ACC112 (cell line): ENCODE data around the gene NT5E.

Experiments used
- H2AFZ ChIP-seq: fragments of 200-600 bp; sonication (generic); one replicate; pipeline ENCODE4 v1.6.0; 2017; ENCODE audit warnings: antibody characterized with exemption, low read length; ENCODE audit not compliant: unreplicated experiment
- H3K27ac ChIP-seq: fragments of 200-600 bp; sonication (generic); 2 replicates; pipeline ENCODE4 v1.5.1; 2014; ENCODE audit warnings: low read depth, mild to moderate bottlenecking, antibody characterized with exemption, low read length, moderate library complexity
- H3K27me3 ChIP-seq: fragments of 200-600 bp; sonication (generic); 2 replicates; pipeline ENCODE4 v1.6.1; 2014; ENCODE audit warnings: mild to moderate bottlenecking, antibody characterized with exemption, low read length, moderate library complexity, mixed read lengths; ENCODE audit not compliant: insufficient read depth
- H3K36me3 ChIP-seq: fragments of 200-600 bp; sonication (generic); 2 replicates; pipeline ENCODE4 v1.6.1; 2016; ENCODE audit warnings: mild to moderate bottlenecking, antibody characterized with exemption, low read length, moderate library complexity, mixed read lengths; ENCODE audit not compliant: insufficient read depth
- H3K4me1 ChIP-seq: fragments of 200-600 bp; sonication (generic); one replicate; pipeline ENCODE4 v1.6.1; 2016; ENCODE audit warnings: low read length, mixed read lengths; ENCODE audit not compliant: insufficient read depth, unreplicated experiment, control insufficient read depth
- H3K4me3 ChIP-seq: fragments of 200-600 bp; sonication (generic); 2 replicates; pipeline ENCODE4 v1.5.1; 2014; ENCODE audit warnings: mild to moderate bottlenecking, low read depth, low read length
- H3K79me2 ChIP-seq: fragments of 200-600 bp; sonication (generic); one replicate; pipeline ENCODE4 v1.6.0; 2016; ENCODE audit warnings: low read length; ENCODE audit not compliant: control insufficient read depth, unreplicated experiment, insufficient read depth

NT5E gene

DNA sequence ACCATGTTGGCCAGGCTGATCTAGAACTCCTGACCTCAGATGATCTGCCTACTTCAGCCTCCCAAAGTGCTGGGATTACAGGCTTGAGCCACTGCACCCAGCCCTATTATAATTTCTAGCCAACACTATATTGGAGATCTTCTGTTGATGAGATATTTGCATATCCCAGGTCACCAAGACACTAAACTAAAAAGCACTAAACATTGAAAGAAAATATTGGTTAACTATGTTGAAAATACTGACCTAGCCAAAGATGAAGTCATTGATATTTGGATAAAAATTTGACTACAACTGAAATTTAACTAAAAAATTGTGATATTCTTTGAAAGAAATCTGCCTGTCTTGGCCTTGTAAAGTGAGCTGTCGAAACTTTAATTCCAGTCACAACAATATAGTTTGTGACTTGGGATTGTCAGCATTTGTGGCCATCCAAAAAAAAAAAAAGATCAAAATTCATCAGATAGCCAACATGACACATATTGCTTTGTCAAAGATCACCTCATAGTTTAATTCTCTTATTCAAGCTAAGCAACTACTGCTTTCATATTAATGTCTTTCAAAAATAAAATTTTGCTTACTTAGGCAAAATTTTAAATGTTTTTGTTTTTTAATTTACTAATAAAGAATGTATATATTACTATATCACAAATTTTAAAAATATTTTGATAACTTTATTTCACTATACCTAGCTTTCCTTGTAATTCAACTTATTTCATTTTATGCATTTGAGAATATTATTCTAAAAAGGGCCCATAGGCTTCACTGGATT is 6.3 kb upstream of the NT5E start:
- Histone ChIP-seq H3K27ac (peak overlapping the region; percentile 70), H3K79me2 (peaks cover 13% of the 10 kb centered on the region), H3K27me3 (no peaks in the 10 kb centered on the region), H3K4me1 (peaks cover 39% of the 10 kb centered on the region), H3K4me3 (no peak overlapping the region), H2AFZ (no peak overlapping the region), H3K36me3 (peaks cover 22% of the 10 kb centered on the region)

- Histone ChIP-seq H3K4me3 (peak overlapping the region; percentile 96), H3K27ac (peak overlapping the region; percentile 100), H2AFZ (peak overlapping the region; percentile 78), H3K27me3 (no peaks in the 10 kb centered on the region), H3K79me2 (peaks cover 72% of the 10 kb centered on the region), H3K4me1 (peaks cover 53% of the 10 kb centered on the region), H3K36me3 (peaks cover 34% of the 10 kb centered on the region)
Observed at GRCh38 chr6:85449388-85449817, 480 bp upstream of the NT5E start.

- Histone ChIP-seq H3K27ac (peak overlapping the region; percentile 100), H3K79me2 (peaks cover 95% of the 10 kb centered on the region), H2AFZ (no peak overlapping the region), H3K4me1 (peaks cover 55% of the 10 kb centered on the region), H3K4me3 (peak overlapping the region; percentile 96), H3K36me3 (peaks cover 22% of the 10 kb centered on the region), H3K27me3 (no peaks in the 10 kb centered on the region)
Observed at GRCh38 chr6:85451565-85452306, 1.9 kb downstream of the NT5E start.

- H2AFZ ChIP-seq, result no peak overlapping the region
- H3K27ac ChIP-seq, result peak overlapping the region; percentile 100
- peaks cover 100% of the 10 kb centered on the region for H3K79me2 ChIP-seq
- H3K36me3 ChIP-seq, result peaks cover 27% of the 10 kb centered on the region
- no peaks in the 10 kb centered on the region for H3K27me3 ChIP-seq
- H3K4me1 ChIP-seq, result peaks cover 57% of the 10 kb centered on the region
- H3K4me3 ChIP-seq, result peak overlapping the region; percentile 96
Observed at GRCh38 chr6:85452441-85452881, 2.6 kb downstream of the NT5E start.

DNA sequence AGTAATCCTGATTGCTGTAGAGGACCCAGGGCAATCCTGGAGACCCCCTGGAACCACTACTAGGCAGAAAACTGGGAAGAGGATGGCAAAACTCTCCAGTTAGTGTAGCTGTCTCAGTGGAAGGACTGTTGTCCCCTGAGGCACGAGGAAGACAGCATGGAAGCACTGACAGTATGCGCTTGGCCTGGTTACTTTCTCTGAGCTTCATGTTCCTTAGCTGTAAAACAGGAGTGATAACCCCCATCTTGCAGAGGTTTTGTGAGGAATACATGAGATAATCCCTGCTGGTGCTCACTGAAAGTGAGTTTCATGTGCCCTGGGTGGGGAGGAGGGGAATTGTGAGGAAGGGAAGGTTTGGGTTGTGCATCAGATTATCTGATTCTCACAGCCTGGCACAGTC is 3.2 kb downstream of the NT5E start:
- H3K27me3 ChIP-seq, result no peaks in the 10 kb centered on the region
- peaks cover 57% of the 10 kb centered on the region for H3K4me1 ChIP-seq
- H3K79me2 ChIP-seq, result peaks cover 100% of the 10 kb centered on the region
- H3K4me3 ChIP-seq, result peak overlapping the region; percentile 96
- no peak overlapping the region for H2AFZ ChIP-seq
- peaks cover 24% of the 10 kb centered on the region for H3K36me3 ChIP-seq
- peak overlapping the region; percentile 100 for H3K27ac ChIP-seq

- Histone ChIP-seq H3K79me2 (peaks cover 100% of the 10 kb centered on the region), H2AFZ (no peak overlapping the region), H3K36me3 (peaks cover 24% of the 10 kb centered on the region), H3K27ac (peak overlapping the region; percentile 100), H3K27me3 (no peaks in the 10 kb centered on the region), H3K4me1 (peaks cover 60% of the 10 kb centered on the region), H3K4me3 (peak overlapping the region; percentile 96)
Observed at GRCh38 chr6:85453490-85453889, 3.6 kb downstream of the NT5E start.

DNA sequence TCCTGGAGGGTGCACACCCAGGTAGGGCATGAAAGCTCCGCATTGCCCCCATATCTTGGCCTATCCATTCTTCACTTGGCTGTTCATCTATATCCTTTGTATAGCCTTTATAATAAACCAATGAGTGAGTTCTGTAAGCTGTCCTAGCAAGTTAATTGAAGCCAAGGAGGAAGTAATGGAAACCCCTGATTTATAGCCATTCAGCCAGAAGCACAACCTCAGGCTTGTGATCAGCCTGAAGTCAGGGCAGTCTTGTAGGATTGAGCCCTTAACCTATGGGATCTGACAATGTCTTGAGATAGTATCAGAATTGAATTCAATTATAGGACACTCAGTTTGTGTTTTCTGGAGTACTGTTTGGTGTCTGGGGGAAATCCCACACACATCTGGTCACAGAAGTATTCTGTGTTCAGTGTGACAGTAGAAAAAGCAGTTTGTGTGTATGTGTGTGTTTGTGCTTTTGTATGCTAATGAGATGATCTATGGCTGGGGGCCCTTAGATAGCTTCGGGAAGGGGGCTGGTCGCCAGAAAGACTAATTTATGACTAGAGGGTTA is 5.7 kb downstream of the NT5E start:
- Histone ChIP-seq H3K4me3 (peak overlapping the region; percentile 96; the same call in 1 of the 2 replicates), H3K27me3 (no peaks in the 10 kb centered on the region), H3K27ac (peak overlapping the region; percentile 100), H3K79me2 (peaks cover 84% of the 10 kb centered on the region), H3K36me3 (peaks cover 24% of the 10 kb centered on the region), H2AFZ (no peak overlapping the region), H3K4me1 (peaks cover 79% of the 10 kb centered on the region)

- H3K4me3 ChIP-seq, result peak overlapping the region; percentile 96; the same call in 1 of the 2 replicates
- peaks cover 91% of the 10 kb centered on the region for H3K4me1 ChIP-seq
- H3K36me3 ChIP-seq, result peaks cover 23% of the 10 kb centered on the region
- no peaks in the 10 kb centered on the region for H3K27me3 ChIP-seq
- H3K79me2 ChIP-seq, result peaks cover 84% of the 10 kb centered on the region
- peak overlapping the region; percentile 100 for H3K27ac ChIP-seq
- no peak overlapping the region for H2AFZ ChIP-seq
Observed at GRCh38 chr6:85456782-85457181, 6.9 kb downstream of the NT5E start.

- Histone ChIP-seq H3K27me3 (no peaks in the 10 kb centered on the region), H3K4me1 (peaks cover 99% of the 10 kb centered on the region), H2AFZ (no peak overlapping the region), H3K4me3 (peak overlapping the region; percentile 42), H3K36me3 (peaks cover 13% of the 10 kb centered on the region), H3K79me2 (peaks cover 84% of the 10 kb centered on the region), H3K27ac (peak overlapping the region; percentile 100)
Observed at GRCh38 chr6:85458184-85458583, 8.3 kb downstream of the NT5E start.

DNA sequence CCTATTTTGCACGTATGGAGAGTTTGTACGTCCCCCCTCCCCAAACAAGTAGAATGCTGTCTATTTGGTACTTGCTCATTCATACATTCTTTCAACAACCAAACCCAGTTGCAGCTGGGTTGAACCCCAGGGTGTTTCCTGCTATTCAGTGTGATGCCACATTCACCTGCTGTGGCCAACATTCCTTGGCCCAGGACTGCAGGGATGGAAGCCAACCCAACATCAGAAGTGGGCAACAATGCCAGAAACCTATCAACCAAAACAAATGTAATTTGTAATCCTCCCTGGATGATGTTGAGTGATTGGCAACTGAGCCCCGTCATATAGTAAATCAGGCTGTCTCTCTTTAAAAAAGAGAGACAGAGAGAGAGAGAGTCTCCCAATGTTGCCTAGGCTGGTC is 8.9 kb downstream of the NT5E start:
- H3K79me2 ChIP-seq, result peaks cover 78% of the 10 kb centered on the region
- peak overlapping the region; percentile 42 for H3K4me3 ChIP-seq
- H3K27ac ChIP-seq, result peak overlapping the region; percentile 100

More for the DNA sequence above, 8.9 kb downstream of the NT5E start:
- Histone ChIP-seq H3K27me3 (no peaks in the 10 kb centered on the region), H2AFZ (no peak overlapping the region), H3K36me3 (peaks cover 13% of the 10 kb centered on the region), H3K4me1 (peaks cover 99% of the 10 kb centered on the region)
